Mammary epithelial cell (primary cell): ENCODE data around the gene ACRV1.

Experiments used
- EZH2 ChIP-seq: IDR thresholded peaks from 2 replicates; pipeline ENCODE4 v1.6.1; 2012; ENCODE audit warnings: low read length, inconsistent platforms, borderline replicate concordance
- TF ChIP-seq, protein P1 (sequence below), 2 donors: IDR thresholded peaks in 1 of 2; conservative IDR thresholded peaks in 1 of 2; 2 replicates each; pipeline ENCODE4 v1.5.1; 2011 to 2012; ENCODE audit warnings: inconsistent platforms in 2 of 2, low read length in 2 of 2, mild to moderate bottlenecking in 2 of 2, control low read depth in 1 of 2, low read depth in 1 of 2; ENCODE audit not compliant: insufficient read depth in 1 of 2; ENCODE audit errors: extremely low read depth in 1 of 2

GRCh38 chr11:125679837-125680236, 810 bp downstream of the ACRV1 start:
- TF ChIP-seq, protein P1, sequence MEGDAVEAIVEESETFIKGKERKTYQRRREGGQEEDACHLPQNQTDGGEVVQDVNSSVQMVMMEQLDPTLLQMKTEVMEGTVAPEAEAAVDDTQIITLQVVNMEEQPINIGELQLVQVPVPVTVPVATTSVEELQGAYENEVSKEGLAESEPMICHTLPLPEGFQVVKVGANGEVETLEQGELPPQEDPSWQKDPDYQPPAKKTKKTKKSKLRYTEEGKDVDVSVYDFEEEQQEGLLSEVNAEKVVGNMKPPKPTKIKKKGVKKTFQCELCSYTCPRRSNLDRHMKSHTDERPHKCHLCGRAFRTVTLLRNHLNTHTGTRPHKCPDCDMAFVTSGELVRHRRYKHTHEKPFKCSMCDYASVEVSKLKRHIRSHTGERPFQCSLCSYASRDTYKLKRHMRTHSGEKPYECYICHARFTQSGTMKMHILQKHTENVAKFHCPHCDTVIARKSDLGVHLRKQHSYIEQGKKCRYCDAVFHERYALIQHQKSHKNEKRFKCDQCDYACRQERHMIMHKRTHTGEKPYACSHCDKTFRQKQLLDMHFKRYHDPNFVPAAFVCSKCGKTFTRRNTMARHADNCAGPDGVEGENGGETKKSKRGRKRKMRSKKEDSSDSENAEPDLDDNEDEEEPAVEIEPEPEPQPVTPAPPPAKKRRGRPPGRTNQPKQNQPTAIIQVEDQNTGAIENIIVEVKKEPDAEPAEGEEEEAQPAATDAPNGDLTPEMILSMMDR (conservative IDR thresholded peaks at IDR 0.05 in 1 of 2, IDR thresholded peaks at IDR 0.05 in 1 of 2; ENCODE audit: extremely low read depth in 1 of 2, insufficient read depth in 1 of 2, low read depth in 1 of 2, low read length in 2 of 2), result no peak
- no peak for TF ChIP-seq EZH2
